Breast epithelium (tissue), 4 donors: ENCODE results near the gene CEP85L. TPM values are rescaled to one million over a fixed set of nuclear protein-coding genes. Genes with fewer than 3 reads are reported as not detected.
"Not testable (repeated sequence)": the region's sequence is repeated elsewhere in the genome, so short reads cannot be mapped to it uniquely, and the experiment has no call there.

Source experiments
- DNase-seq, 2 donors: peaks; one replicate each; pipeline ENCODE4 v3.0.0-alpha.2; 2019; ENCODE audit warnings: low spot score in 2 of 2
- H3K27ac ChIP-seq, 2 donors: fragments of 200-600 bp; sonication (generic) in 1 of 2; one replicate each; pipeline ENCODE4 v1.5.1; 2016 to 2019; ENCODE audit warnings: mild to moderate bottlenecking in 1 of 2
- H3K27me3 ChIP-seq, 2 donors: fragments of 200-600 bp; sonication (generic) in 1 of 2; one replicate each; pipeline versions ENCODE4 v1.5.1 to v1.6.0; 2017 to 2019; ENCODE audit warnings: control low read depth in 1 of 2, mild to moderate bottlenecking in 1 of 2
- H3K36me3 ChIP-seq: fragments of 200-600 bp; one replicate; pipeline ENCODE4 v1.5.1; 2019
- H3K4me1 ChIP-seq, 2 donors: fragments of 200-600 bp; sonication (generic); one replicate each; pipeline ENCODE4 v1.5.1; 2016 to 2019; ENCODE audit warnings: control low read depth in 1 of 2
- H3K4me3 ChIP-seq, 3 donors: fragments of 200-600 bp; sonication (generic); 1 replicate in 2 of 3; 2 replicates in 1 of 3; pipeline ENCODE4 v1.5.1; 2016 to 2019; ENCODE audit warnings: mild to moderate bottlenecking in 3 of 3, moderate library complexity in 2 of 3
- H3K9me3 ChIP-seq, 2 donors: fragments of 200-600 bp; sonication (generic) in 1 of 2; one replicate each; pipeline ENCODE4 v1.5.1; 2016 to 2019; ENCODE audit warnings: control low read depth in 1 of 2
- CTCF ChIP-seq, 3 donors: fragments of 450-650 bp; IDR thresholded peaks; one replicate each; pipeline ENCODE4 v1.5.1; 2016 to 2017; ENCODE audit warnings: antibody characterized with exemption in 3 of 3, mild to moderate bottlenecking in 3 of 3, moderate library complexity in 3 of 3
- POLR2A ChIP-seq: fragments of 450-650 bp; IDR thresholded peaks from one replicate; pipeline ENCODE4 v1.6.1; 2016; ENCODE audit warnings: antibody characterized with exemption, mild to moderate bottlenecking, moderate library complexity
- POLR2AphosphoS5 ChIP-seq, 3 donors: sonication (generic); formaldehyde crosslinking; IDR thresholded peaks; one replicate each; pipeline ENCODE4 v1.6.1; 2017; ENCODE audit warnings: antibody characterized with exemption in 3 of 3
- intact Hi-C: fragments of 100-400 bp; cut with DNase I; formaldehyde crosslinking; loops from one replicate; pipeline ENCODE4 v1.15.1; 2023; ENCODE audit warnings: low total_unique reads
- total RNA-seq, 3 donors: library from RNA; depleted of rRNA; stranded (reverse); fragments of >200 nt; gene quantifications; one replicate each; pipeline ENCODE4 v1.1.0, GENCODE V29; 2016

The CEP85L gene
- total RNA-seq, 3 donors from 2014 or later, result 12.7 to 17.3 (median 15.7) TPM

GRCh38 chr6:118460958-118461470 is 190.4 kb downstream of the CEP85L start:
- Histone ChIP-seq H3K9me3 (no peaks in the 10 kb centered on the region), H3K4me1 (no peaks in the 10 kb centered on the region), H3K4me3 (no peak overlapping the region), H3K27me3 (no peaks in the 10 kb centered on the region), H3K27ac (no peak overlapping the region), H3K36me3 (no peaks in the 10 kb centered on the region)
- TF ChIP-seq POLR2AphosphoS5 (IDR thresholded peaks at IDR 0.05), result no peak
- no peak for TF ChIP-seq CTCF (IDR thresholded peaks at IDR 0.05)
- TF ChIP-seq POLR2A, result no peak
- intact Hi-C loops, result no loop called here
- no peak for DNase-seq

GRCh38 chr6:118456982-118457381 is 194.4 kb downstream of the CEP85L start:
- no peaks in the 10 kb centered on the region for H3K36me3 ChIP-seq
- intact Hi-C loops, result no loop called here
- no peak for DNase-seq

GRCh38 chr6:118451839-118452238 is 199.6 kb downstream of the CEP85L start:
- H3K27ac ChIP-seq, result no peak overlapping the region
- no peak for DNase-seq
- H3K9me3 ChIP-seq, result peaks cover 30 to 64% of the 10 kb centered on the region in 2 donors
- intact Hi-C loops, result no loop called here
- peaks cover 5% of the 10 kb centered on the region for H3K36me3 ChIP-seq
- H3K27me3 ChIP-seq, result no peaks in the 10 kb centered on the region
- no peaks in the 10 kb centered on the region for H3K4me1 ChIP-seq
- H3K4me3 ChIP-seq, result no peak overlapping the region
- TF ChIP-seq POLR2A (no peak), CTCF (IDR thresholded peaks at IDR 0.05) (no peak), POLR2AphosphoS5 (IDR thresholded peaks at IDR 0.05) (no peak)

More at GRCh38 chr6:118456982-118457381, 194.4 kb downstream of the CEP85L start:
- Histone ChIP-seq H3K9me3 (peaks cover 22 to 28% of the 10 kb centered on the region in 2 donors), H3K4me1 (no peaks in the 10 kb centered on the region), H3K4me3 (no peak overlapping the region), H3K27ac (no peak overlapping the region), H3K27me3 (no peaks in the 10 kb centered on the region)
- TF ChIP-seq CTCF (IDR thresholded peaks at IDR 0.05) (no peak), POLR2AphosphoS5 (IDR thresholded peaks at IDR 0.05) (no peak), POLR2A (no peak)

GRCh38 chr6:118444796-118445195 is 206.6 kb downstream of the CEP85L start:
- DNase-seq, result no peak
- Histone ChIP-seq H3K4me1 (no peaks in the 10 kb centered on the region), H3K27me3 (no peaks in the 10 kb centered on the region), H3K36me3 (no peaks in the 10 kb centered on the region), H3K27ac (no peak overlapping the region), H3K4me3 (no peak overlapping the region), H3K9me3 (peaks cover 6 to 45% of the 10 kb centered on the region in 2 donors)
- intact Hi-C loops, result no loop called here
- TF ChIP-seq POLR2AphosphoS5 (IDR thresholded peaks at IDR 0.05) (no peak), POLR2A (no peak), CTCF (IDR thresholded peaks at IDR 0.05) (no peak)

GRCh38 chr6:118436482-118436881 is 214.9 kb downstream of the CEP85L start:
- Histone ChIP-seq H3K27ac (no peak overlapping the region), H3K36me3 (no peaks in the 10 kb centered on the region), H3K27me3 (no peaks in the 10 kb centered on the region), H3K9me3 (peaks cover 0 to 29% of the 10 kb centered on the region in 2 donors), H3K4me1 (no peaks in the 10 kb centered on the region), H3K4me3 (no peak overlapping the region)
- TF ChIP-seq CTCF (IDR thresholded peaks at IDR 0.05), result no peak
- no peak for TF ChIP-seq POLR2AphosphoS5 (IDR thresholded peaks at IDR 0.05)
- no peak for TF ChIP-seq POLR2A
- DNase-seq, result no peak
- intact Hi-C loops, result no loop called here

GRCh38 chr6:118434147-118434546 is 217.2 kb downstream of the CEP85L start:
- H3K4me3 ChIP-seq, intact Hi-C loops: not testable (repeated sequence)

GRCh38 chr6:118421312-118421711 is 230.1 kb downstream of the CEP85L start:
- intact Hi-C loops, H3K4me1 ChIP-seq, DNase-seq, H3K36me3 ChIP-seq, H3K4me3 ChIP-seq, H3K27ac ChIP-seq, H3K27me3 ChIP-seq: not testable (repeated sequence)
- H3K9me3 ChIP-seq, result peaks cover 0 to 24% of the 10 kb centered on the region in 2 donors

More at GRCh38 chr6:118434147-118434546, 217.2 kb downstream of the CEP85L start:
- not testable (repeated sequence) for H3K27ac ChIP-seq, H3K27me3 ChIP-seq, DNase-seq, H3K36me3 ChIP-seq, H3K4me1 ChIP-seq
- peaks cover 0 to 23% of the 10 kb centered on the region in 2 donors for H3K9me3 ChIP-seq
